Left ventricle myocardium inferior (tissue), 1 donor: ENCODE data around the gene KRTAP10-2. TPM values are rescaled to one million over a fixed set of nuclear protein-coding genes. Genes with fewer than 3 reads are reported as not detected.

Experiments used
- DNase-seq: peaks from one replicate; pipeline ENCODE4 v3.0.0-alpha.2; 2020
- H3K27ac ChIP-seq: fragments of 200-600 bp; replicated peaks from 2 replicates; pipeline ENCODE4 v1.8.0; 2021
- H3K27me3 ChIP-seq: fragments of 200-600 bp; 2 replicates; pipeline ENCODE4 v1.8.0; 2021; ENCODE audit warnings: low read depth
- H3K36me3 ChIP-seq: fragments of 200-600 bp; 2 replicates; pipeline ENCODE4 v1.8.0; 2021
- H3K4me1 ChIP-seq: fragments of 200-600 bp; 2 replicates; pipeline ENCODE4 v1.8.0; 2021
- H3K4me3 ChIP-seq: fragments of 200-600 bp; 2 replicates; pipeline ENCODE4 v1.8.0; 2021; ENCODE audit warnings: mild to moderate bottlenecking, moderate library complexity
- H3K9me3 ChIP-seq: fragments of 200-600 bp; replicated peaks from 2 replicates; pipeline ENCODE4 v1.8.0; 2021
- intact Hi-C: fragments of 100-400 bp; cut with micrococcal nuclease; formaldehyde crosslinking; loops from one replicate; pipeline ENCODE4 v1.11.0; 2022
- total RNA-seq: library from RNA; stranded (reverse); fragmentation: NEBNext Ultra II Directional; extraction: Animal tissue kit (Norgen Biotek cat#: 25700); gene quantifications from one replicate; pipeline ENCODE4 v1.2.1, GENCODE V29; 2021
- TF ChIP-seq, protein P1 (sequence below): fragments of 200-600 bp; IDR thresholded peaks from 2 replicates; pipeline ENCODE4 v1.8.0; 2021; ENCODE audit warnings: antibody characterized with exemption, mild to moderate bottlenecking, borderline replicate concordance
- donor health status: DM: no; HTN: yes; CAD: no; lungs with severe emphysema.

KRTAP10-2 gene
- total RNA-seq, 1 donor from 2014 or later: not detected

DNA sequence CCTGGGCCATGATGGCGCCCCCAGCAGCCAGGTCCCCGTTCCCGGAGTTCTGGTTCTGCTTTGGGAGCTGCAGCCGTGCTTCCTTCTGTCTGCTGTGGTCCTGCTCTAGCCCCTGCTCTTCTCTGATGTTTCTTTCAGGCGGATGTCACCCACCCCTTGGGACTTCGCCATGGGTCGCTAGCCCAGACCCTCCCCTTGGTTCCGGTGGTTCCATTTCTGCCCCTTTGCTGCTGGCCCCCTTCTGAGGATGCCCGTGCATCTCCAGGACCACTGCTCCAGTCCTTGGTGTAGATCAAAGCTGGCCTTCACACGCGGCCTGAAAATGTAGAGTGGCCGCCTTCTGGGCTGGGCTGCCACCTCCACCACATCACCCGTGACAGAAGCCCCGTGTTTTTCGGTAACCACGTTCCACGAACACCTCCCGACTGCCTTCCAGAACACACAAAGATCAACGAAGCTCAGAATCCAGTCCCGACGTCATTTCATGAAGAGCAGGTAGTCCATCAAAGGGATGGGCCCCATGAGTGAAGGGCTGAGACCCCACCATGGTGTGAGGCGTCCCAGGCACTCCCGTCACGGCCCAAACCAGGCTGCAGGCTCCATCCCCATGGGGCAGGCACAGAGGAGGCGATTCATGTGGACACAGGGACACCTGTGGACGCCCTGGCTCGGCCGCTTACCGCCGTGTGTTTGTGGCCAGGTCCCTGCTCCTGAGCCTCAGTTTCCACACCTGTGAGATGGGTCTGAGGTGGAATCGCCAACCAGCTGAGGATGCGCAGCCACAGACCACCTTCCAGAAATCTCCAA lies 35.7 kb downstream of the KRTAP10-2 start:
- H3K4me3 ChIP-seq: no peak overlapping the region
- H3K4me1 ChIP-seq: peaks cover 2% of the 10 kb centered on the region
- H3K27me3 ChIP-seq: peaks cover 34% of the 10 kb centered on the region
- TF ChIP-seq, protein P1, sequence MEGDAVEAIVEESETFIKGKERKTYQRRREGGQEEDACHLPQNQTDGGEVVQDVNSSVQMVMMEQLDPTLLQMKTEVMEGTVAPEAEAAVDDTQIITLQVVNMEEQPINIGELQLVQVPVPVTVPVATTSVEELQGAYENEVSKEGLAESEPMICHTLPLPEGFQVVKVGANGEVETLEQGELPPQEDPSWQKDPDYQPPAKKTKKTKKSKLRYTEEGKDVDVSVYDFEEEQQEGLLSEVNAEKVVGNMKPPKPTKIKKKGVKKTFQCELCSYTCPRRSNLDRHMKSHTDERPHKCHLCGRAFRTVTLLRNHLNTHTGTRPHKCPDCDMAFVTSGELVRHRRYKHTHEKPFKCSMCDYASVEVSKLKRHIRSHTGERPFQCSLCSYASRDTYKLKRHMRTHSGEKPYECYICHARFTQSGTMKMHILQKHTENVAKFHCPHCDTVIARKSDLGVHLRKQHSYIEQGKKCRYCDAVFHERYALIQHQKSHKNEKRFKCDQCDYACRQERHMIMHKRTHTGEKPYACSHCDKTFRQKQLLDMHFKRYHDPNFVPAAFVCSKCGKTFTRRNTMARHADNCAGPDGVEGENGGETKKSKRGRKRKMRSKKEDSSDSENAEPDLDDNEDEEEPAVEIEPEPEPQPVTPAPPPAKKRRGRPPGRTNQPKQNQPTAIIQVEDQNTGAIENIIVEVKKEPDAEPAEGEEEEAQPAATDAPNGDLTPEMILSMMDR: no peak
- intact Hi-C loops: no loop called here
- H3K9me3 ChIP-seq: no peaks in the 10 kb centered on the region
- no peaks in the 10 kb centered on the region for H3K36me3 ChIP-seq
- DNase-seq: no peak
- no peak overlapping the region for H3K27ac ChIP-seq

DNA sequence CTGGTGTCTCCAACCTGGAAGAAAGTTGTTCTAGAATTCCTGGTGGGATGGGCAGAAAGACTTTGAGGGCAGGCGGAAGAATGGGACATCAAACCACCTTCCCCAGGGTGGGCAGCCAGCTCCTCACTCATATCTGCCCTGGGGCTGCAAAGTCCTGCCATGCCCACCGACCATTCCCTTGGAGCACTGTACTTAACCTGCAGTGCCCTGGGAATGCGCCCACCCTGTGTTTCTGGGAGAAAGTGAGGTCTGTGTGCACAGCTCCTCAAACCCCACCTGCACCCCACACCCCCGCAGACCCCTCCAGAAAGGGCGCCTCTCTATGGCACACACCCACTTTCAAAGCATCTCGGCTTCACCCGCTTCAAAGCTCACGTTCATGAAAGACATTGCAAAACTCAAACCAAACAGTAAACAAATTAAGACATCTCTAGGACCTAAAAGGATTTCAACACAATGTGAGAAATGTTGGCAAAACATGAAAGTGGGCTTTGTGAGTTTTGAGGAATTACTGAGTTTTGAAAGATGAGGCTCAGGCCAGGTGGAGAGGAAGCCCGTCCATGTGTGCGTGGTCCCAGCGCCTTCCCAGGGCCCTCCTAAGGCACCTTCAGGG lies 36.5 kb downstream of the KRTAP10-2 start:
- Histone ChIP-seq H3K27ac (no peak overlapping the region), H3K9me3 (no peaks in the 10 kb centered on the region), H3K4me3 (no peak overlapping the region), H3K27me3 (peaks cover 34% of the 10 kb centered on the region), H3K4me1 (peaks cover 9% of the 10 kb centered on the region), H3K36me3 (no peaks in the 10 kb centered on the region)
- no peak for DNase-seq
- TF ChIP-seq, protein P1: no peak
- intact Hi-C loops: no loop called here

DNA sequence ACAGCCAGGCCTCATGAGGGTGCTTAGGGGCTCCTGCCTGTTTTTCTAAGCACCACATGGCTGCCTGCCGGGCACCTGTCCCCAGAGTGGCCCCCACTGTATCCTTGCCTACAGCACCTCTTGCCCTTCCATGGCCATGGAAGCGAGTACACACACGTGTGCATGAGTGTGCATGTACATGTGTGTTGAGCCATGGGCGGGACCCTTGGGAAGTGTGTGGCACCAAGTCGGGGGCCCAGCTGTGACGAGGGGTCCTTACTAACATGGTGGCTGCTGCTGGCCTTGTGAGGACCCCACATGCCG lies 37.1 kb downstream of the KRTAP10-2 start:
- DNase-seq: no peak

DNA sequence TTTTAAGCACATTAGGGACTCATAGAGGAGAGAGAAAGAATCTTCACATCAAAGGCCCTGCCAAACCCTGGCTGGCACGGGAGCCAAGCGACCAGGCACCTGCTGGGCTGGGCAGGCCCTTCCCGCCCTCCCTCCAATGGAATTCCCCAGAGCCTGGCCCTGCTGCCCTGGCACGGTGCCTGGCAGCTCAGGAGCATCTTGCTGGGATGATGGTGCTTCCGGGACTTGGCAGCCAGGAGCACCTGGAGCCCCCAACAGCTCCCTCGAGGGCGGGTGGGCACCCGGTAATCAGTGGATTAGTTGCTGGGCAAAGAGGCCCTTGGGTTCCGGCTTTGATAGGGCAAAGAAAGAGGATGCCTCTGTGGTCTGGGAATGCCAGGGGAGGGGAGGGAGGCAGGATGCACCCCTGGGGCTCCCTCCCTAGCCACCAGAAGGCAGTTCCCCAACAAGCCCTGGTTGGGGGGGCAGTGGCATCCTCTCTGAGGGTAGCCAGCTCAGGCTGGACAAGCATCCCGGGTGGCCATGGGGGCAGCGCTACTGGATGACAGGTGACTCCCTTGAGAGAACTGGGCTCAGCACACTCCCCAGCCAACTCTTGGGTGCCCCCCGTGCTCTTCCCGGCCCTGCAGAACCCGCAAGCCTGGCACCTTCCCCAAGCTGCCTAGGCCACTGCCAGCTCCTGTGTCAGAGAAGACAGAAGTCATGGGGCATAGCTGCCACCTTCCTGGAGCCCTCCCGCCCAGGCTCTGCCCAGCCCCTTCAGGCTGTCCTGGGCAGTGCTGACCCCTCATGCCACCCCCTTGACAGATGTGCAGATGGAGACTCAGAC lies 37.7 kb downstream of the KRTAP10-2 start:
- Histone ChIP-seq H3K4me3 (no peak overlapping the region), H3K27ac (no peak overlapping the region), H3K36me3 (no peaks in the 10 kb centered on the region), H3K9me3 (no peaks in the 10 kb centered on the region), H3K4me1 (peaks cover 11% of the 10 kb centered on the region), H3K27me3 (peaks cover 34% of the 10 kb centered on the region)
- DNase-seq: no peak
- TF ChIP-seq, protein P1: no peak
- intact Hi-C loops: no loop called here

More for the DNA sequence above, 37.1 kb downstream of the KRTAP10-2 start:
- intact Hi-C loops: no loop called here
- no peak overlapping the region for H3K27ac ChIP-seq
- no peak overlapping the region for H3K4me3 ChIP-seq
- no peaks in the 10 kb centered on the region for H3K36me3 ChIP-seq
- H3K27me3 ChIP-seq: peaks cover 32% of the 10 kb centered on the region
- no peaks in the 10 kb centered on the region for H3K9me3 ChIP-seq
- TF ChIP-seq, protein P1: no peak
- H3K4me1 ChIP-seq: peaks cover 11% of the 10 kb centered on the region

DNA sequence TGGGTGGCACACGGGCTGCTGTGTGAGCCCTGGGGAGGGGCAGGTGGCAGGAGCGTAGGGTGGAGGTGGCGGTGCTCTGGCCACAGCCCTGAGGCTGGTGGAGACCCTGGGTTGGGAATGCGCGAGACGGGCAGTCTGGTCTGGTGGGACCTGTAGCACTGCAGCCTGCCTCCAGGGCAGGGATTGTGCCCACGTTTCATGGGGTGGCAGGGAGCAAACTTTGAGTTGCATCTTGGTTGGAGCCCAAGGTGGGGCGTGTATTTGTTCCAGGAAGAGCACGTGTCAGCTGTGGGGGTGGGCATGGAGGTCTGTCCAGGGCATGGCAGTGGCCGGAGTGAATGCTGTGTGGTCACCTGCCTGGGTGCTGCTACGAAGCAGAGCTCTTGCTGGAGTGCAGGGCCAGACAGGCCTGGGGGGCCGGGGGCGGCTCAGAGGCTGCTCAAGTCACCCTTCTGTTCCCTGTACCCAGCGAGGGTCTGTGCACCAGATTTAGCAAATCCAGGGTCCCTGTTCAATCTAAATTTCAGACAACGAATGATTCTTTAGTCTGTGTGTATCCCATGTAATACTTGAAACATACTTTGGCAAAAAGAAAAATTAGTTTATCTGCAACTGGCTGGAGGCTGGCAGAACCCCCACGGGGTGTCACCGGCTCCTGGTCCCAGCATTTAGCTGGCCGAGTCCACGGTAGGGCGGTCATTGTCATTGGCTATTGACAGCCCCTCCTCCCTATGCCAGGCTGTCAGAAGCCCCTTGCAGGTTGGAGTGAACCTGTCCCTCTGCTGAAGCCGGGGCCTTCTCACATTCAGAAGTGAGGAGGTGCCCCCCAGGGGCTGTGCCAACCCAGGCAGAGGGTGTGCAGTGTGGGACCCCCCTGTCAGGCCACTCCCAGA lies 38.6 kb downstream of the KRTAP10-2 start:
- no peaks in the 10 kb centered on the region for H3K36me3 ChIP-seq
- H3K9me3 ChIP-seq: no peaks in the 10 kb centered on the region
- peaks cover 11% of the 10 kb centered on the region for H3K4me1 ChIP-seq
- no peak overlapping the region for H3K27ac ChIP-seq
- H3K27me3 ChIP-seq: peaks cover 43% of the 10 kb centered on the region
- no peak overlapping the region for H3K4me3 ChIP-seq
- intact Hi-C loops: no loop called here
- no peak for DNase-seq
- TF ChIP-seq, protein P1: no peak
